NCI-H345 treated with DMSO at 0.1 percent for 48 hours (cell line): ENCODE results near the gene P4HTM.
"Not testable (repeated sequence)": the region's sequence is repeated elsewhere in the genome, so short reads cannot be mapped to it uniquely, and the experiment has no call there.

ENCODE experiments used
- DNase-seq: peaks from one replicate; lab custom pipeline; 2025; ENCODE audit not compliant: unreplicated experiment; lab: John Stamatoyannopoulos, UW

The P4HTM gene

GRCh38 chr3:49007068-49007770, 17.2 kb downstream of the P4HTM start, which contains the start of gene WDR6:
Gene WDR6, plus strand, starts transcription at chr3:49007391. Its CDS starts 41 bp downstream, at chr3:49007432.
- peak; percentile 79 for DNase-seq

- DNase-seq = no peak
Measured at GRCh38 chr3:49007771-49008528, 17.9 kb downstream of the P4HTM start.

- DNase-seq = not testable (repeated sequence)
Measured at GRCh38 chr3:49008627-49009026, 18.6 kb downstream of the P4HTM start.

- no peak for DNase-seq
Measured at GRCh38 chr3:49009396-49009795, 19.4 kb downstream of the P4HTM start.

- no peak for DNase-seq
Measured at GRCh38 chr3:49012441-49013017, 22.5 kb downstream of the P4HTM start.

GRCh38 chr3:49013113-49013737, 23.2 kb downstream of the P4HTM start:
- DNase-seq = no peak

- DNase-seq = no peak
Measured at GRCh38 chr3:49013738-49014660, 24.0 kb downstream of the P4HTM start.

GRCh38 chr3:49015072-49015471, 25.0 kb downstream of the P4HTM start:
- no peak for DNase-seq

GRCh38 chr3:49015765-49016164, 25.7 kb downstream of the P4HTM start:
- DNase-seq = no peak

- no peak for DNase-seq
Measured at GRCh38 chr3:49016414-49017228, 26.6 kb downstream of the P4HTM start.

GRCh38 chr3:49017229-49017970, 27.4 kb downstream of the P4HTM start:
- DNase-seq = no peak

GRCh38 chr3:49017971-49018706, 28.1 kb downstream of the P4HTM start, which contains the start of gene DALRD3:
Gene DALRD3, minus strand, starts transcription at chr3:49018580. Its CDS starts 16 bp downstream, at chr3:49018564.
- DNase-seq = peak; percentile 29

- no peak for DNase-seq
Measured at GRCh38 chr3:49018707-49019006, 28.6 kb downstream of the P4HTM start.

GRCh38 chr3:49019941-49020329, 29.9 kb downstream of the P4HTM start:
- DNase-seq = no peak

- DNase-seq = no peak
Measured at GRCh38 chr3:49020330-49021212, 30.5 kb downstream of the P4HTM start.

- DNase-seq = peak; percentile 92
Measured at GRCh38 chr3:49021213-49021812, 31.3 kb downstream of the P4HTM start.
